Cardiac muscle cell (in vitro differentiated cells and primary cell): Measurements from ENCODE around the gene STYXL2. TPM values are rescaled to one million over a fixed set of nuclear protein-coding genes. Genes with fewer than 3 reads are reported as not detected.

Source experiments
- DNase-seq, 2 donors: peaks; one replicate each; pipeline versions ENCODE4 v3.0.0 to v3.0.0-alpha.2; 2010 to 2017; ENCODE audit warnings: low read depth in 1 of 2, low spot score in 1 of 2
- H3K27ac ChIP-seq: fragments of 200-600 bp; sonication (generic); 2 replicates; pipeline ENCODE4 v1.5.1; 2016
- H3K27me3 ChIP-seq: fragments of 200-600 bp; sonication (generic); 2 replicates; pipeline ENCODE4 v1.6.0; 2016; ENCODE audit warnings: control low read depth
- H3K36me3 ChIP-seq: fragments of 200-600 bp; sonication (generic); 2 replicates; pipeline ENCODE4 v1.5.1; 2016; ENCODE audit warnings: control low read depth
- H3K4me1 ChIP-seq: fragments of 200-600 bp; sonication (generic); 2 replicates; pipeline ENCODE4 v1.8.1; 2017; ENCODE audit warnings: low read depth, mild to moderate bottlenecking, mixed run types
- H3K4me3 ChIP-seq: fragments of 200-600 bp; sonication (generic); 2 replicates; pipeline ENCODE4 v1.5.1; 2016; ENCODE audit warnings: mild to moderate bottlenecking
- H3K9me3 ChIP-seq: fragments of 200-600 bp; sonication (generic); 2 replicates; pipeline ENCODE4 v1.5.1; 2017; ENCODE audit warnings: low read depth, mild to moderate bottlenecking, control low read depth
- polyA plus RNA-seq: library from polyadenylated mRNA; unstranded; fragments of >200 nt; fragmentation: Nextera tagmentation; extraction: Ambion mirVana; gene quantifications from 2 replicates; pipeline ENCODE4 v1.2.1, GENCODE V29; 2016
- total RNA-seq: library from RNA; depleted of rRNA; stranded (reverse); fragments of >200 nt; gene quantifications from 2 replicates; pipeline ENCODE4 v1.2.3, GENCODE V29; 2016
- TF ChIP-seq, protein P1 (sequence below): IDR thresholded peaks from 2 replicates; pipeline ENCODE4 v1.5.1; 2012; ENCODE audit warnings: low read depth, mild to moderate bottlenecking, low read length

The STYXL2 gene
- total and polyA plus RNA-seq, 2 experiments from 2014 or later: 43.0 to 52.1 TPM

DNA sequence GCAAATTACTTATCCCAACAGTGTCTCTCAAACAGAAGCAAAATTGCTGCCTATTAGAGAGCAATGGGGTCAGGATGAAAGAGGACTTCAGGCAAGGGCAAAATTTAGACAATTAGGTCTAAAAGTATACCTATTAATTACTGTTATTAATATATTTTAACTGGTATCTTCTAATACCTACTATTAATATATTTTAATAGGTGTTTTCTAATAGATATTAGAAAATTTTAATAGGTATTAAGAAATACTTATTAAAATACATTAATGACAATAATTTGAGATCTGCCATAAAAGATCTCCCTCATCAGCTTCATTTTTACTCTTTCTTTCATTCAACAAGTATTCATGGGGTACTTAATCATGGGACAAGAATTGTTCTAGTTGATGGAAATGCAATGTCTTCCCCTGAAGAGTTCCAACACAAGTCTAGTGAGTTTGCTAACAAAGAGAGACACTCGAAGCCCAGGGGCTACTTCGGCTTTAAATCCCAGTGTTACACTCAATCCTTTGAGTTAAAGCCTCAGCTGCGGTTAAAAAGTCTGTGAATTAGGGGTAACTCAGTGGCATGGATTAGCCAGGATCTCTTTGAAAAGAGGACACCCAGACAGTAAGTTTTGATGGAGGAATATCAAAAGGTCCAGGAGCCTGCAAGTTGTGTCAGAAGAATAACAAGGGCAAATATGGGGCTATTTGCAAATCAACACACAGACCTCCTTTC is 44.1 kb downstream of the STYXL2 start:
- DNase-seq: no peak
- H3K27ac ChIP-seq: peak overlapping the region; percentile 27

DNA sequence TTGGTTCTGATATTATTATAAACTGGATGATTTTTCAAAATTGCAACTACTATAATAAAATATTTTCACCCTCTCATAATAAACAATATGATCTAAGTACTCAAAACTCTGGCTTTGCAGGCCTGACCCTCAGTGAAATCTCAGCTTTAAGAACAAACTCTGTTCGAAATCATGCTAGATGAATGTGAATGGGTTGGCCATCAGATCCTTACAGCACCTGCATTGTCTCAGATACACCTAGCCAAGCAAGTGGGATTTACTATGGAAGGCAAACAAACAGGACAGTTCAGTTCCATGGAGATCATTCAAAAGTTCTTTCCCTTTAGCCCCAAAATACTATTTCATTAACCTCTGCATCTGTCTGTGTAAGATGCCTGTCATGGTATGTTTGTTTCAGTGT is 44.8 kb downstream of the STYXL2 start:
- TF ChIP-seq, protein P1, sequence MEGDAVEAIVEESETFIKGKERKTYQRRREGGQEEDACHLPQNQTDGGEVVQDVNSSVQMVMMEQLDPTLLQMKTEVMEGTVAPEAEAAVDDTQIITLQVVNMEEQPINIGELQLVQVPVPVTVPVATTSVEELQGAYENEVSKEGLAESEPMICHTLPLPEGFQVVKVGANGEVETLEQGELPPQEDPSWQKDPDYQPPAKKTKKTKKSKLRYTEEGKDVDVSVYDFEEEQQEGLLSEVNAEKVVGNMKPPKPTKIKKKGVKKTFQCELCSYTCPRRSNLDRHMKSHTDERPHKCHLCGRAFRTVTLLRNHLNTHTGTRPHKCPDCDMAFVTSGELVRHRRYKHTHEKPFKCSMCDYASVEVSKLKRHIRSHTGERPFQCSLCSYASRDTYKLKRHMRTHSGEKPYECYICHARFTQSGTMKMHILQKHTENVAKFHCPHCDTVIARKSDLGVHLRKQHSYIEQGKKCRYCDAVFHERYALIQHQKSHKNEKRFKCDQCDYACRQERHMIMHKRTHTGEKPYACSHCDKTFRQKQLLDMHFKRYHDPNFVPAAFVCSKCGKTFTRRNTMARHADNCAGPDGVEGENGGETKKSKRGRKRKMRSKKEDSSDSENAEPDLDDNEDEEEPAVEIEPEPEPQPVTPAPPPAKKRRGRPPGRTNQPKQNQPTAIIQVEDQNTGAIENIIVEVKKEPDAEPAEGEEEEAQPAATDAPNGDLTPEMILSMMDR: no peak
- no peak overlapping the region for H3K27ac ChIP-seq
- H3K4me3 ChIP-seq: no peak overlapping the region
- H3K27me3 ChIP-seq: no peaks in the 10 kb centered on the region
- peaks cover 12% of the 10 kb centered on the region for H3K4me1 ChIP-seq
- H3K36me3 ChIP-seq: no peaks in the 10 kb centered on the region
- H3K9me3 ChIP-seq: no peaks in the 10 kb centered on the region
- DNase-seq: no peak

More for the DNA sequence above, 44.1 kb downstream of the STYXL2 start:
- H3K27me3 ChIP-seq: no peaks in the 10 kb centered on the region
- H3K4me3 ChIP-seq: no peak overlapping the region
- H3K36me3 ChIP-seq: no peaks in the 10 kb centered on the region
- peaks cover 12% of the 10 kb centered on the region for H3K4me1 ChIP-seq
- TF ChIP-seq, protein P1: no peak
- no peaks in the 10 kb centered on the region for H3K9me3 ChIP-seq

DNA sequence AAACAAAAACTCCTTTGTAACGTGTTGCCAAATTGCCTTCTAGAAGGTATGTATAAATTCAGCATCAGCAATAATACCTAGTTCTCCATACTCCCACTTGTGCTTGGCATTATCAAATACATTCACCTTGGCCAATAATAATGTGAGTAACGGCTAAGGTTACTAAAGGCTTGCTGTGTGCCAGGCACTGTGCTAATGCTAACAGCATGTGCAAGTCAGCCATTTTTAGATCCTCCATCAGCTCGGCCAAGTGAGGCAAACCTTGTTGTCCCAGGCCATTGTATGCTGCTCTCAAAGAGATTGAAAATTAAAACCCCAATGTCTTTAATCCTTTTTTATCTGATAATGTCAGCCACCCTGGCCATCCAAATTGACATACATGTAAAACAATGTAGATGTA is 48.1 kb downstream of the STYXL2 start:
- Histone ChIP-seq H3K4me3 (no peak overlapping the region), H3K4me1 (peaks cover 12% of the 10 kb centered on the region), H3K27me3 (no peaks in the 10 kb centered on the region), H3K27ac (no peak overlapping the region), H3K36me3 (no peaks in the 10 kb centered on the region), H3K9me3 (no peaks in the 10 kb centered on the region)
- TF ChIP-seq, protein P1: no peak
- DNase-seq: no peak

Other genes starting within 250 kb of the STYXL2 start
- gene TADA1, start 217.8 kb upstream of the STYXL2 start, total RNA-seq: 11.6 and 18.3 TPM in 2 replicates
- 15.9 and 32.3 TPM in 2 replicates for gene TADA1, start 217.8 kb upstream of the STYXL2 start, polyA plus RNA-seq
- gene ILDR2, start 118.5 kb upstream of the STYXL2 start, total RNA-seq: 10.6 and 12.3 TPM in 2 replicates
- gene ILDR2, start 118.5 kb upstream of the STYXL2 start, polyA plus RNA-seq: 3.3 and 5.0 TPM in 2 replicates
- 0.11 and 0.63 TPM in 2 replicates for gene MAEL, start 104.8 kb upstream of the STYXL2 start, total RNA-seq
- 0.79 and 2.5 TPM in 2 replicates for gene MAEL, start 104.8 kb upstream of the STYXL2 start, polyA plus RNA-seq
- gene GPA33, start 3.7 kb upstream of the STYXL2 start, total RNA-seq: 0.11 and 0.69 TPM in 2 replicates
- gene GPA33, start 3.7 kb upstream of the STYXL2 start, polyA plus RNA-seq: 0.07 and 0.35 TPM in 2 replicates
- 6.4 and 21.9 TPM in 2 replicates for gene POU2F1, start 126.8 kb downstream of the STYXL2 start, total RNA-seq
- gene POU2F1, start 126.8 kb downstream of the STYXL2 start, polyA plus RNA-seq: 9.2 and 25.6 TPM in 2 replicates